ENCODE data around the gene CIT.
A peak's percentile ranks its signal among the peaks of the same experiment; 100 is the strongest.
"Not testable (repeated sequence)": the region's sequence is repeated elsewhere in the genome, so short reads cannot be mapped to it uniquely, and the experiment has no call there.

Gene CIT

DNA sequence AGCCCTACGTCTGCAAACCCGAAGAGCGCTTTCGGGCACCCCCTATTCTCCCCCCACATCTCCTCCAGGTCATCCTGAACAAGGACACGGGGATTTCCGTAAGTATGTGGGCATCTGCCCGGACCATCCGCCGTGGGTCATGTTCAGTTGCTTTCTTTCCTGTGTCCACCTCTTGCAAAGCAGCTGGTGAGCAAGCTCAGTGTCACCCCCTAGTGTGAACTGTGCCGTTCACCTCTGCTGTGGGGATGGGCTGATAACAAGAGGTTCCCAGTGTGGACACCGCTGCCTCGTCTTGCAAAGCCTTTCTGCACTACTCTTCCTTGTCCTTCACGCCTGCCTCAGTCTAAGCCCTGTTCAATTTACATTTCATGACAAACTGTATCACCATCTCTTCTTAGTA is 200.5 kb downstream of the CIT start:
- no peak for DNase-seq (ENCODE audit: low spot score)

DNA sequence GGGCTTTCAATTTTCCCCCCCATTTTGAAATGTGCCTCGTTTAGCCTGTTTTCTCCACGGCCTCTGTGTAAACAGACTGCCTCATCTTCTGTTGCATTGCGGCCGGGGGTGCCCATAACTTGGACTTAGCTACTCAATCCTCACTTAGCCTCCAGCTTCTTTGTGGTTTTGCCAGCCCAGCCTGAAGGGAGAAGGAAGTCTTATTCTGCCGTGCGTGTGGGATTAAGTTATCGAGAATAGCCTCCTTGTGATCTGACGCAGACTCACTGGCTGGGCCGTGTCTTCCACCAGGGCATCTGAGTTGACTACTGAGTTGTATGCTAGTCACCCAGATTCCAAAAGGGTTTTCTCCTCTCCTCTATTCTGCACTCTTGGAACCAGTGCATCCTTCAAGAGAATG is 201.1 kb downstream of the CIT start:
- DNase-seq (ENCODE audit: low spot score), result no peak

- DNase-seq (ENCODE audit: low spot score), result no peak
Measured at GRCh38 chr12:119674560-119674959, 202.6 kb downstream of the CIT start.

DNA sequence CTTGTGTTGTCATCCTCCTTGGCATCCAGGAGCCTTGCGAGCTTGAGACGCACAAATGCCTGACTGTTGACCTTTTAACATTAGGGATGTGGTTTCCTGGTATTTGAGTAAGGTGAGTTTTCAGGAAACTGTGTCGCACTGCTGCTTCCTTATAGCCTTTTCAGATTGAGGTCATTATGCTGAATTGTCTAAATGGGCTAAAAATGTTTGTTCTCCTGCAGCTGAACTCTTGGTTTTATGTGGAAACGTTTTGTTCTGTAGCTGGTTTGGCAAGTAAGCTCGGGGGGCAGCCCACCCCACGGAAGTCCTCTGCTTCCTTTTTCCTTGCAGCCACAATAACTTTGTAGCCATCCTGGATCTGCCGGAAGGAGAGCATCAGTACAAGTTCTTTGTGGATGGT is 203.5 kb downstream of the CIT start:
- no peak for DNase-seq (ENCODE audit: low spot score)

- DNase-seq (ENCODE audit: low spot score), result no peak
Measured at GRCh38 chr12:119672194-119672593, 204.9 kb downstream of the CIT start.

DNA sequence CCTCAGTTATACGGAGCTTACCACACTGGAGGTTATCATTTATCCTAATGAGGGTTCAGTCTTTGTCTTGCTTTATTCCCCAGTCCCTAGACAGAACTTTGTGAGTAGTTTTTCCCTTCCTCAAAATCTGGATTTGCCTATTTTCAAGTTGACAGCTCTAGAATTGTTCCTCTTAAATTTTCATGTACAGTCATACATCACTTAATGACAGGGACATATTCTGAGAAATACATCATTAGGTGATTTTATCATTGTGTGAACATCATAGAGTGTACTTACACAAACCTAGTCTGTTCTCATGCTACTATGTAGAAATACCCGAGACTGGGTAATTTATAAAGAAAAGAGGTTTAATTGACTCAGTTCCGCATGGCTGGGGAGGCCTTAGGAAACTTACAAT is 206.1 kb downstream of the CIT start:
- no peak for DNase-seq (ENCODE audit: low spot score)

- no peak for DNase-seq (ENCODE audit: low spot score)
Measured at GRCh38 chr12:119669744-119670472, 207.2 kb downstream of the CIT start.

GRCh38 chr12:119668324-119668841 is 208.7 kb downstream of the CIT start:
- DNase-seq (ENCODE audit: low spot score), result no peak

GRCh38 chr12:119667577-119668323 is 209.4 kb downstream of the CIT start, which contains the start of gene PRKAB1:
Gene PRKAB1, plus strand, starts transcription at chr12:119668133. Its CDS starts 112 bp downstream, at chr12:119668245.
- peak; percentile 95 for DNase-seq (ENCODE audit: low spot score)

GRCh38 chr12:119666900-119667576 is 210.1 kb downstream of the CIT start:
- DNase-seq (ENCODE audit: low spot score), result no peak

- no peak for DNase-seq (ENCODE audit: low spot score)
Measured at GRCh38 chr12:119666226-119666795, 210.8 kb downstream of the CIT start.

GRCh38 chr12:119665164-119665929 is 211.8 kb downstream of the CIT start:
- no peak for DNase-seq (ENCODE audit: low spot score)

DNA sequence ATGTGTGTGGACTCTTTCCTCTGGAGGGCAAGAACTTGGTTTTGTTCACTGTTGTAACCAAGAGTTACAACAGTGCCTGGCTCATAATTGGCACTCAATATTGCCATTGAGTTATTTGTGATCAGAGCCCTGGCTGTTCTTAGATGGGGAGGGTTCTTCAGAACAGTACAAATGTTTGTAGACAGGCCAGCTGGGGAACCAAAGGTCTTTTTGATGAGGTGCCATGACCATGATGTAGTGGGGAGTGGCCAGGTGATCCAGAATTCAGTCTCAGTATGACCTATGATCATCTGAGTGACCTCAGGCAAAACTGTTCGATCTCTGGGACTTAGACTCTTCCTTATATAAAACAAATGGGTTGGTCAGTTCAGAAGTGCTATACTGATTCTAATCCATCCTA is 212.5 kb downstream of the CIT start:
- DNase-seq (ENCODE audit: low spot score), result no peak

DNA sequence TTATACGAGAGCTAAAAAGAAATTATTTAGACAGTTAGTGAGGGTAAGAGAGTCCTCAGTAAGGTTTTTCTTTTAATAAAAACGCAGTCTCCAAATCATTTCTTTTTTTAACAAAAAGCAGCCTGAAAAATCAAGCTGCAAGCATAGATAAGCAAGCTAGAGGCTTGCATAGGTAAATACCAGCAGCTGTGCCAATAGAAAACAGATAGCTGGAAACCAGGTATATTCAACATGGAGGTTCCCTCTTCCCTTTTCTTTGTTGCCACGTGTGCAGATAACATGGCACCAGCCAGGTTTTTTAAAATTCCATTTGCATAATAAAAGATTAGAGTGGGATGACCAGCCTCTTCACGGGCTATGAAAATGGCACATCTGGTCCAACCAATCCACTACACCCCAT is 215.2 kb downstream of the CIT start:
- no peak for DNase-seq (ENCODE audit: low spot score)

DNA sequence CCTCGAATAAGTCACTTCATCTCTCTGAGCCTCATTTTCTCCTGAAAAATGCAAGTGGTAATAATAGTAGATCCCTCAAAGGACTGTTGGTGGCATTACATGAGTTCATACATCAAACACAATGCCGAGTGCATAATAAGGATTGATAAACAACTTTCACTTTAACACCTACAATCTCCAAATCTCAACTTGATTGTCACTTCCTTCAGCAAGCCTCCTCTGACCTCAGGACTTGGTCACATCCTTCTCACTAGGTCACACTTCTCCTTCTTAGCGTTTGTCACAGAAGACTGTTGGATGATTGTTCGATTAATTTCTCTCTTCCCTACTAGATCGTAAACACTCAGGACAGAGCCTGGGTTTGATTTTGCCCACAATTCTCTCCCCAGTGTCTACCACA is 217.0 kb downstream of the CIT start:
- DNase-seq (ENCODE audit: low spot score), result no peak

- no peak for DNase-seq (ENCODE audit: low spot score)
Measured at GRCh38 chr12:119659289-119659897, 217.7 kb downstream of the CIT start.

DNA sequence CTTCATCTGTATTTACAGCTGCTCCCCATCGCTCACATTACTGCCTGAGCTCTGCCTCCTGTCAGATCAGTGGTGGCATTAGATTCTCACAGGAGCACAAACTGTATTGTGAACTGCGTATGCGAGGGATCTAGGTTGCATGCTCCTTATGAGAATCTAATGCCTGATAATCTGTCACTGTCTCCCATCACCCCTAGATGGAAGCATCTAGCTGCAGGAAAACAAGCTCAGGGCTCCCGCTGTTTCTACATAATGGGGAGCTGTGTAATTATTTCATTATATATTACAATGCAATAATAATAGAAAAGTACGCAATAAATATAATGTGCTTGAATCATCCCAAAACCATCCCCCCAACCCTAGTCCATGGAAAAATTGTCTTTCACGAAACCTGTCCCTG is 219.0 kb downstream of the CIT start:
- not testable (repeated sequence) for DNase-seq (ENCODE audit: low spot score)

GRCh38 chr12:119657001-119657400 is 220.1 kb downstream of the CIT start:
- DNase-seq (ENCODE audit: low spot score), result not testable (repeated sequence)

GRCh38 chr12:119652665-119653064 is 224.5 kb downstream of the CIT start:
- DNase-seq (ENCODE audit: low spot score), result no peak

DNA sequence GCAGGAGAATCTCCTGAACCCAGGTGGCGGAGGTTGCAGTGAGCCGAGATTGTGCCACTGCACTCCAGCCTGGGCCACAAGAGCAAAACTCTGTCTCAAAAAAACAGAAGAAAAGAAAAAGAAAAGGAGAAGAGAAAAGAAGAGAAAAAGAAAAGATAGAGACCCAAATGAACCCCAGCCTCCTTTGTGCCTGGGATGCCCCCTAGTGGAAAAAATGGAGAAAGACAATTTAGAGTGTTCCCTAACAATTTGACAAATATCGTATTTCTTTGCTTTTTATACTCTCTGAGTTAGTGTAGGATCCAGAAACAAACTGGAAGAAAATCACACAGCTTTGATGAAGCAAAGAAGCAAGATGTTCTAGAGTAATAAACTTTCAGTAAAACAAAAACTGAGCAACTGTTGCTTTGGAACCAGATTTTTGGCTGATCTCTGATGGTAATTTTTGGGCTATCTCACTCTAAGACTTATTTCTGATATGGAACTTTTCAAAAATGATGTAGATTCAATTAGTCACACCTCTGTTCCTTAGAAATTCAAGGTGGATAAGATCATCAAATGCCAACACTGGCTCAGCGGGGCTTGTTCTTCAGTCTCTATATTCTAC is 227.8 kb downstream of the CIT start:
- no peak for DNase-seq (ENCODE audit: low spot score)

All from globus pallidus (tissue), 1 donor.